ENCODE data around the gene ATP6V1G3.
"Not testable (repeated sequence)": the region's sequence is repeated elsewhere in the genome, so short reads cannot be mapped to it uniquely, and the experiment has no call there.

ATP6V1G3 gene

DNA sequence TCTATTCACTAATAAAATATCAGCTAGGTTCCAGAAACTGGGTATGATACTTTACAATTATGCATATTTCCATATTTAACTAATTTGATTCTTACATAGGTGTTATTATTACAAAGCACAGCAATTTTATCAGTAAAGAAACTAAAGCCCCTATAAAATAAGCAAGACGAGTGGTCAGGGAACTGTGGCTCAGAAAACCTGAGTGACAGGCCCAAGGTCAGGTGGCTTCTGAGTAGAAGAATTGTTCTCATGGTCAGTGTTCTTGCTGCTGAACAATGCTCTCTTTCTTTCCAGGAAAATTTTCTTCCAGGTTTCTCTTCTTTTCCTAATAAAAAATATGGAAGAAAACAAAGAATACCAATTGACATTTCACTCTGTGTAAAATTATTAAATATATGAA lies 2.2 kb upstream of the ATP6V1G3 start:
- no peak for DNase-seq (ENCODE audit: low spot score)

DNA sequence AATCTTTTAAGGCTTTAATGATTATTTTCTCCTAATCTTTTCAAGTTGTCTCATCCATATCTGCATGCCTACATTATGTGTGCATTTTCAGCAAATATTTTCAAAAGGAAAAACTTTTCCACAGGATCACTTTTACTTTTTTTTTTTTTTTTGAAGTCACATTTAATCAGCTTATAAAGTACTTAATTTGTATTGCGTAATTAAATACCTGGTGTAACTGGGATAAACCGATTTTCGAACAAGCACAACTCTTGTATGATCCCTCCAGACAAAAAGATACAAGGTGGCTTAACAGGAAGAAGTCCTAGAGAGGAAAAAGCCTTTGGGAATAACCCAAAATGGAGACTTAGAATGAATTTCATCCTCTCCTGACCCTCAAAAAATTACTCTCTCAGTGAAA lies 1.3 kb upstream of the ATP6V1G3 start:
- no peak for DNase-seq (ENCODE audit: low spot score)

DNA sequence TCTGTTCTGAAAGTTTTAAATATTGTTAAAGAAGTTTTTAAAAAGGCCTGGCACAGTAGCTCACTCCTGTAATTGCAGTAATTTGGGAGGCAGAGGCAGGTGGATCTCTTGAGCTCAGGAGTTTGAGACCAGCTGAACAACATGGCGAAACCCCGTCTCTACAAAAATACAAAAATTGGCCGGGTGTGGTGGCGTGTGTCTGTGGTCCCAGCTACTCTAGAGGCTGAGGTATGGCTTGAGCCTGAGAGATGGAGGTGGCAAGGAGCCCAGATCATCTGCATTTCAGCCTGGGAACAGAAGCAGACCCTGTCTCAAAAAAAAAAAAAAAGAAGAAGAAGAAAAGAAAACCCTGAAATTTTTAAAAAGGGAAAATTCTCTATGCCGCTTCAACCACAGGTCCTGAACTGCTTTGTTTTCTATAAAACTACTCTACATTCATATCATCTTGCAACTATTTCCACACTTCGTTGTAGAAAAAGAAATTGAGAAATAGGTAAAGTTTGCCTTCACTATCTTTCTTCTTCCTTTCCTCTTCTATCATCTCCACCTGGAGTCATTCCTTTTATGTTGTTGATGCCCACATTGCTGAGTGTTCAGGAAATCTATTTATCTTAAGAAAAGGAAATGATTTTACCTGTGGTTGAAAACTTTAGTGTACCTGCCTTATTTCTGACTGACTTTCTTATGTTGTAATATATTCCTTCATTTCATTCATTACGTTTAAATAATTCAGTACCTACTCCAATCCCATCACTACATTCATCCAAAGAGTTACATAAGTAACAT lies 1.7 kb downstream of the ATP6V1G3 start:
- DNase-seq (ENCODE audit: low spot score), result no peak

GRCh38 chr1:198535631-198536030 lies 4.8 kb downstream of the ATP6V1G3 start:
- no peak for DNase-seq (ENCODE audit: low spot score)

GRCh38 chr1:198534548-198535418 lies 5.7 kb downstream of the ATP6V1G3 start:
- DNase-seq (ENCODE audit: low spot score), result peak; percentile 11

DNA sequence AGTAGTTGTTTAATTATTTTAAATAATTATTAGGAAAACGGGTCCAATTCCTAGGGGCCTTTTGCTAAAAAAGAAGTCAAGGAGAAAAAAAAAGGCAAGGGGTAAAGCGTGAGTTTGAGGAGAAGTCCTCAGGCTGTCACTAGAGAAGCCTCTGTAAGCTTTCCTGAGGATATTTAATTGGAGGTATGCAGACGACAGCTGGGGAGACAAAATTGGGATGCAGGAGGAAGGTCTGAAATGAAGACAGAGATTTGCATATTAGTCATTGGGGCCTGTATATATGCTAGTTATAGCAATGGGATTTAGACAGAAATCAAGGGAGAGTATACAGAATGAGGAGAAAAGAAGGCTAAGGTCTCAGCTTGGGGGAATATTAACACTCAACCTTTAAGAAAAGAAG lies 8.6 kb downstream of the ATP6V1G3 start:
- no peak for DNase-seq (ENCODE audit: low spot score)

GRCh38 chr1:198530953-198531352 lies 9.5 kb downstream of the ATP6V1G3 start:
- no peak for DNase-seq (ENCODE audit: low spot score)

DNA sequence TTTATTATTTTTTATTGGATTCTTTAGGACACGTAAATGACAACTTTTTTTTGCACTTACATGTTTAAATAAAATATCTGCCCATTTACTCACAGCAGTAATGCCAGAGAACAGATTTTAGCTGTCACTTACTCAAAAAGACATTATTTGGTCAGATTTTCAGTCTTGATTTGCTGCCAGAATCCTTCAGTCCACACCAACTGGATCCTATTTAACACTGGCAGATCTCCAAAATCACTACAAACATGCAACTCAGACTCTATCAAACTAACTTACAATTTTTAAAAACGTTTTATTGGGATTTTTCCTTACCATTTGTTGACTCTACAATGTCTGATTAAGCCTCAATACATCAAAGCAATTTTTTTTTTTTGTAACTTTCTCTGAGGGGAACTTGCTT lies 11.1 kb downstream of the ATP6V1G3 start:
- DNase-seq (ENCODE audit: low spot score), result no peak

- no peak for DNase-seq (ENCODE audit: low spot score)
Observed at GRCh38 chr1:198528364-198528763, 12.1 kb downstream of the ATP6V1G3 start.

DNA sequence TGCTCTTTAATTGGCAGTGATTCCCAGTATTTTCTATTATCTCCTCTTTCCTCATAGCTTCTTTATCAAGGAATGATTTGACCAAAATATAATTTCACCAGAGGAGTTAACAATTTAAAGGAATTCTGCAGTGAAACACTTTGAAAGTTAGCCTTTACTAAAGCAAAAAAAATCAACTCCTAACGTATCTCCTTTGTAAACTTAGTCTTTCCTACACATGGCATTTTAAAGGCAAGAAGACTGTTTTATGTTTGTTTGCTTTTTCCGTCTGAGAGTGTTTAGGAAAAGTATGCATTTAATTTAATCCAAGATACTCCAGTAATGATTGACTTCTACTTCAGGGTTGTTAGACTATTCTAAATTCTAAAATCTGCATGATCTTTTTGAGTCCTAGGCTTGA lies 15.9 kb downstream of the ATP6V1G3 start:
- DNase-seq (ENCODE audit: low spot score), result no peak

- not testable (repeated sequence) for DNase-seq (ENCODE audit: low spot score)
Observed at GRCh38 chr1:198524127-198524526, 16.4 kb downstream of the ATP6V1G3 start.

DNA sequence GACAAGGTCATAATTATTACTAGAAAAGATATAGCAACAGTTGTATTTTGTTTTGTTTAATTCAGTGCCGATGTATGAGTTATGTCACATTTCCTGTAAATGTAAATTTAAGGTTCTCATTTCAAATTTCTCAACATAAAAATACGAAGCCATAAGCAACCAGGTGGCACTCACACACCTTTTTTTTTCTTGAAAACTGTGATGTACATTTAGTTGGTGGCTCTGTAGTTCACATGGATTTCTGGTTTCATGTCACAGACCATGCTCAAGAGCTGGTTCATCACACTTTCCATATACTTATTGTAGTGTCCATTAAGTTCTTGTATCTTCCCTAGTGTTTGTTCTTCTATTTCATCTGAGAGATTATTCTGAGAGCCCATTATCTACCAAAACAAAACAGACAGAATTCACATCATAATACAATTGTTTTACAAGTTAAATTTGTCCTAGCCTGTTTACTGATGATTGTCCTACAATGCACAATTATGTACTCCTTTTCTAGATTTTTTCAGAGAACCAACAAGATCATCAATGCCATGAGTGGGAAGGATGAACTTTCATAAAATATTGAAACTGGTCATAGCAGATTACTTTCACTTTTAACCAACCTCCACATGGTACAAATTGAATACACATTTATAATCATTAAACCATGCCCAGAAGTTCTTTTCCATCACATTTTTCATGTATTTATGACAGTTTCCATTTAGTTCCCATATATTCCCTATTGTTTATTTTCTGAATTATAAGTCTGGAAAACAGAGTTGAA lies 17.1 kb downstream of the ATP6V1G3 start:
- peak; percentile 37 for DNase-seq (ENCODE audit: low spot score)

DNA sequence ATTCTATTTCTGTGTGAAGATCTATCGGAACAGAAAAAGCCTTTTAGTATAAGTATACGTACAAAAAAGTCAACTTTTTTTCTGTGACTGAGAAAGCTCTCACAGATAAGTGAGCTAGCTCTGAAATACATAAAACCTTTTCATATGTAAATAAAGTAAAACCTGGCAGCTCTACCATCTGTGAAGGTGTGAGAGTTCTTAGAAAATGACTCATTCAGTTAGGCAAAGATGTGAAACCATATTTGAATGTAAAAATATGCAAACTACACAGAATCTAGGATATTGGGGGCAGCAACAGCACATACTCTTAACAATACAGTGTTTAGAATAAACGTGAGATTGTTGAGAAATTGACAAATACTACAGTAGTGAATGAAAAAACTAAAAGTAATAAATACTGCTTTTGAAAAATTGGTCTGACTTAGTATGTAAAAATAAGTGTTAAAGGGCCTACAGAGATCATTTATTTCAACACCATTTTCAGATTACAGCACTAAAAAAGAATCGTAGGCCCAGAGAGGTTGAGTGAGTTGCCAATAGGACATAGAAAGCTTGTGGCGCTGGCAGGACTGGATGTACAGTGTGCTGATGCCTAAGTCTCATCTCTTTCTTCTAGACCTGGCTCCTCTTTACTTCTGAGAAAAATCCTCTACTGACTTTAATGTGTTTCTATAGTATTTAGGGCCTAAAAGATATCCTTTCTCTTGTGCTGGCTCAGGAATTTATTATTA lies 19.8 kb downstream of the ATP6V1G3 start:
- peak; percentile 65 for DNase-seq (ENCODE audit: low spot score)

DNA sequence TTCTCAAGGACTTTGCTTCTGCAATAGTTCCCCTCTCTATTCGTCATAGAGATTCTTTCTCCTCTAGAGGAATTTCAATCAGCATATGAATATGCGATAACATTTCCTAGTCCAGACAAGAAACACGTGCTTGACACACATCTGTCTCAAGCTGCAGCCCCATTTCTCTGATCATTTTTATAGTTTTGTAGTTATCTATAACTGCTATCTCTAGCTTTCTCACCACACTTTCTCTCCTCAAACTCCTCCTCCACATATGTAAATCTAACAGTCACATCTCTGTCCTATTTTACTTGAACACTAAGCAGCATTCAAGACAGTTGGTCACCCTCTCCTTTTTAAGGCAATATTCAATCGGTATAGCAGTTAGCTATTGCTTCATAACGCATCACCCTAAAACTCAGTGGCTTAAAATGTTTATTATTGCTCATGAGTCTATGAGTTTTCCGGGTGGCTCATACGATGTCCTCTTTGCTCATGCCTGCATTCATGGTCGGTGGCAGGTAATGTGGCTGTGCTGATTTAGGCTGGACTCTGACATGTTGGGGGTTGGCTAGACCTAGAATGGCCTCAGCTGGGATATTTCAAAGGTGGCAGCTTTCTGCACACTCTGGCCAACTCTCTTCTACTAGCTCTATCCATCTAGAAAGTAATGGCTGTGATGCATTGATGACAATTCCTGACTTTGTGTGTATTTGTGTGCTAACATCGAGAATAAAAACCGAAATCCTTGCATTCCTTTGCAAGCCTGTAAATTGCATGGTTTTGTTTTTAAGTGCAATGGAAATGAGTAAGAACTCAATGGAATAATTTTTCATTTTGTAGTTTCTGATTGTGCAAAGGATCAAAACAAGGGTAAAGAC lies 20.6 kb downstream of the ATP6V1G3 start:
- DNase-seq (ENCODE audit: low spot score), result peak; percentile 34

DNA sequence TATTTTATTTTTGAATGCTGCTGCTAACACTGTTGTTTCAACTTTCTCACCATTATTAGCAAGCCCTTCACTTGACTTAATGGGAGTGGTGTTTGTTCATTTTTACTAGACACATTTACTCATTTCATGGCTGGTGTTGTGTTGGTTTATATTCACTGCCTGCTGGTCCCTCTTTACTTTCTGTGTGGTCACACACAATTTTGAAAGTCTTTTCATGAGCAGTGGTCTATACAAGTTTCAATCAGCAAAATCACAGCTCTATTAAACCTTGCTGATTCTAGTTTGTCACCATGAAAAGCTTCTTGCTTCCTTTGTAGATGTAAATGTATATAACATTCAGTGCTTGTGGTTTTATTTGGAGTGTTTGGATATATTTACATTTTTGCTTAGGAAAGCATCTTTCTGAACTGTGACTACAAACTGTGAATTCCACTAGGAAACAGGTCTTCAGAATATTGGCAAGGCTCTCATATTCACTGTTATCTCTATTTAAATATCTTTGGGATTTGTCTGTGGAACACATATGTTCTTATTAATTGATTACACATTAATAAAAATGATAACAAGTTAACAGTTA lies 22.8 kb downstream of the ATP6V1G3 start:
- peak; percentile 15 for DNase-seq (ENCODE audit: low spot score)

- DNase-seq (ENCODE audit: low spot score), result no peak
Observed at GRCh38 chr1:198500096-198500495, 40.4 kb downstream of the ATP6V1G3 start.

DNA sequence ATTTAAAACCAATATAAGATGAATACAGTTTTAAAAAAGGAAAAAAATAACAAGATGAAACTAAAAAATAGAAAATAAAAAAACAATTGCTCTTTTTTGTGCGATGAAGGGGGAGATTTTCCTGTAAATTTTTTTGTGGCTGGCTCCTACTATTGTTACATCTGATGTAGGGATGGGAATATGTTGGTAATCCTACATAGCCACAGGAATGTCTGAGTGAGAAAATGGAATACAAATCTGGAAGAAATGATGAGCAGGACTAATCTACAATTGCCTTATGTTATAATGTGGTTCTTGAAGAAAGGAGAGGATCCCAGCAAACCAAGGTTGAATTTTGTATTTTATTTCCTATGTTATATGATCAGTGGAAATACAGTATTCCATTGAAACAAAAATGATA lies 40.9 kb downstream of the ATP6V1G3 start:
- DNase-seq (ENCODE audit: low spot score), result no peak

DNA sequence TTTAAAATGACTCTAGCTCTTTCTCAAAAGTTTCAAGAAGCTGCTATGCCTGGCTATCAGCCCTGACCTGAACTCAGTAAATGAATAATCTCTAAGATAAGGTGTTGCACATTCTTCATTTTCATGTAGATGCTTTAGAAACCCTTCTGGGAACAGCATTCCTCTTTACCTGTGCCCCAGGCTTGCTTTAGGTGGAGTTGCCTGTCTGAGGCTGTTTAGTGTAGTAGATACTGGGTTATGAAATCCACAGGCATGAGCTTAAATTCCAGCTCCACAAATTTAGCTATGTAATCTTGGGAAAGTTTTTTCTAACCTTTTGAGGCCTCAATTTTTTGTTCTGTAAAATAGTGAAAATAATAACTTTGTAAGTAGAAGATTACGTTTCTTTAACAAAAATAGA lies 41.6 kb downstream of the ATP6V1G3 start:
- no peak for DNase-seq (ENCODE audit: low spot score)

DNA sequence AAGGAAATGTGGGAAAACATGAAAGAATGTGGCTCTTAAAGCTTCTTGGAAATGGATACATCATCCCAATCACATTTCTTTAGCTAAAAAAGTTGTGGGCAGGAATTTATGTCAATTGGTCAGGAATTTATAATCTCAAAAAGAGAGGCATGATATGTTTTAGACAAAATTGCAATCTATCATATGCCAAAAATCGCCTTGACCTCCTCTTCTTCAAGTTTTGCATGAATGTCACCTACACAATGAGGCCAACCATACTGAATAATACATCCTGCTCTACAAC lies 42.4 kb downstream of the ATP6V1G3 start:
- no peak for DNase-seq (ENCODE audit: low spot score)

GRCh38 chr1:198497326-198498102 lies 43.0 kb downstream of the ATP6V1G3 start:
- DNase-seq (ENCODE audit: low spot score), result peak; percentile 31

Measured in activated CD4-positive, alpha-beta T cell treated with anti-CD3 and anti-CD28 coated beads, Interleukin-2, Interleukin-4, amounts not matched to agents 100 ng/mL and 50 ng/mL, durations not matched to agents 16 hours and 8 hours (primary cell).